ENCODE results near the gene PSD4. TPM values are rescaled to one million over a fixed set of nuclear protein-coding genes. Genes with fewer than 3 reads are reported as not detected.

The PSD4 gene
- total and polyA plus RNA-seq, 2 of the 4 experiments (the other 2 are of a cell fraction), result 0.36 to 0.70 TPM

DNA sequence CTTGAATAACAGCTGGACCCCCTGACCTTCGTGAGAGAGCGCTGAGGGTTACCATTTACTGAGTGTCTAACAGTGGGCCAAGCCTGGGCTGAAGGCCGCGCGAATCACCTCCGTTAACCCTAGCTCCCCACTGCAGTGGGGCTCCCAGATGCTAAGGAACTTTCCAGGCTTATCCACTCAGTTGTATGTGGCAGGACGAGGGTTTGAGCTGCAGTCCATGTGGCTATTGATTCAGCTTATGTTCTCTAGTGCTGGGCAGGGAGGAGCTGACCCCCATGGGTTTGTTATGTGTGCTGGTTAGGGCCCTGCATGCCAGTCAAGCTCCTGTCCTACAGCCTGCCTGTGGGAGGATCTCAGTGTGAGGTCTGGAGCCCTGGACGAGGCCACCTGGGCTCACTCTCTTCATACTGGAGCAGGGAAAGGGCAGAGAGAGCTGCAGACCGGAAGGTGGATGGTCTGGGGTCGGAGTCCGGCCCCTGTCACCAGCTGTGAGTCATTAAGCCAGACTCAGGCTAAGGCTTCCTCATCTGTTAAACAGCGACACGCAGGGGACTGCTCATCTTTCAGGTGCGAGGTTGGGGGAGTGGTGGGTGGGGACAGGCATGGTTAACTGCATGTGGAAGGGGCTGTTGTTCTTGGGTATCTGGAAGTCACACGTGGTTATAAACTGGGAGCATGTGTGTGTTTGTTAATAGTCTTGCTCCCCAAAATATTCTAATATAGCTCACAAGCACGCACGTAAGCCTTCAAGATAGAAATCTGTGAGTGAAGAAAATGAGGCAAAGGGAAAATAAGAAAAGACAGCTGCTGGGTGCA, 6.6 kb downstream of the PSD4 start:
- CTCF ChIA-PET, result interaction anchor here (0.8 kb wide), 1 partner anchor 18 kb away, joined by 3 read pairs; no protein-coding TSS in a partner anchor

More for the DNA sequence above, 6.6 kb downstream of the PSD4 start:
- peaks cover 39% of the 10 kb centered on the region for H3K27me3 ChIP-seq (ENCODE audit: control insufficient read depth, insufficient read depth, low read length)
- H4K8ac ChIP-seq (ENCODE audit: low read depth in 2 of 2, low read length in 2 of 2), result no peak overlapping the region
- H3K14ac ChIP-seq (replicated peaks; ENCODE audit: low read depth, low read length), result no peak overlapping the region
- no peak overlapping the region for H2AFZ ChIP-seq (replicated peaks; ENCODE audit: low read length, poor library complexity)
- no peak overlapping the region for H3K9ac ChIP-seq (ENCODE audit: low read depth, low read length)
- no peaks in the 10 kb centered on the region for H3K79me1 ChIP-seq (ENCODE audit: low read depth in 1 of 2, low read length in 2 of 2)
- H3K27ac ChIP-seq (ENCODE audit: insufficient read depth, low read length), result no peak overlapping the region
- H2BK120ac ChIP-seq (ENCODE audit: low read depth, low read length), result no peak overlapping the region
- no peak overlapping the region for H3K18ac ChIP-seq (ENCODE audit: low read depth, low read length)
- dilution Hi-C loops (cut with HindIII; ENCODE audit: low sequenced_read_pairs, unreplicated experiment) (no loop called here), in situ Hi-C loops (cut with MboI; ENCODE audit: low sequenced_read_pairs) (no loop called here), intact Hi-C loops (cut with micrococcal nuclease) (no loop called here)
- no peak overlapping the region for H2BK15ac ChIP-seq (ENCODE audit: low read depth, low read length)
- H3K36me3 ChIP-seq (ENCODE audit: control insufficient read depth, insufficient read depth, low read length), result no peaks in the 10 kb centered on the region
- POLR2A ChIA-PET (ENCODE audit: unreplicated experiment), result no interaction called here
- no peak overlapping the region for H2AK9ac ChIP-seq (replicated peaks; ENCODE audit: low read depth, low read length, poor library complexity)
- TF ChIP-seq POLR2A (IDR thresholded peaks at IDR 0.05; ENCODE audit: low read depth, low read length) (no peak), FOS (IDR thresholded peaks at IDR 0.05; ENCODE audit: low read depth, low read length) (no peak), SMC3 (IDR thresholded peaks at IDR 0.05; ENCODE audit: low read depth, low read length) (no peak), BHLHE40 (IDR thresholded peaks at IDR 0.05; ENCODE audit: low read depth, low read length) (no peak), NFE2L2 (IDR thresholded peaks at IDR 0.05; ENCODE audit: low read depth, low read length) (no peak), RAD21 (IDR thresholded peaks at IDR 0.05; ENCODE audit: low read length) (no peak), MAFK (IDR thresholded peaks at IDR 0.05; ENCODE audit: low read depth, low read length) (no peak), RFX5 (IDR thresholded peaks at IDR 0.05; ENCODE audit: low read depth, low read length) (no peak), MXI1 (IDR thresholded peaks at IDR 0.05; ENCODE audit: borderline replicate concordance, low read depth, low read length) (no peak)
- TF ChIP-seq, protein P1, sequence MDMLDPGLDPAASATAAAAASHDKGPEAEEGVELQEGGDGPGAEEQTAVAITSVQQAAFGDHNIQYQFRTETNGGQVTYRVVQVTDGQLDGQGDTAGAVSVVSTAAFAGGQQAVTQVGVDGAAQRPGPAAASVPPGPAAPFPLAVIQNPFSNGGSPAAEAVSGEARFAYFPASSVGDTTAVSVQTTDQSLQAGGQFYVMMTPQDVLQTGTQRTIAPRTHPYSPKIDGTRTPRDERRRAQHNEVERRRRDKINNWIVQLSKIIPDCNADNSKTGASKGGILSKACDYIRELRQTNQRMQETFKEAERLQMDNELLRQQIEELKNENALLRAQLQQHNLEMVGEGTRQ (IDR thresholded peaks at IDR 0.05; ENCODE audit: low read depth, low read length), result no peak
- H2AK5ac ChIP-seq (ENCODE audit: low read depth, low read length), result no peak overlapping the region
- H3K9me1 ChIP-seq (ENCODE audit: insufficient read depth, low read length), result peaks cover 3% of the 10 kb centered on the region; the same call in 1 of the 2 replicates
- H3K4me1 ChIP-seq (ENCODE audit: control insufficient read depth, insufficient read depth, low read length), result no peaks in the 10 kb centered on the region
- BruUV-seq (replicated peaks), result no TSS peak
- H3K56ac ChIP-seq (ENCODE audit: extremely low read depth, insufficient read depth, low read length), result no peak overlapping the region
- no peak overlapping the region for H2BK5ac ChIP-seq (ENCODE audit: low read depth, low read length, poor library complexity, severe bottlenecking)
- H2BK20ac ChIP-seq (ENCODE audit: low read depth, low read length), result no peak overlapping the region
- WGBS, 2 experiments (ENCODE audit: extremely low coverage in 2 of 2, insufficient read length in 1 of 2), result 58% methylated on average over 4 of the region's 17 CpGs; no CpG with 5 or more reads in 1 of the 2 experiments
- H3K9me3 ChIP-seq (ENCODE audit: control insufficient read depth, insufficient read depth, low read length), result no peaks in the 10 kb centered on the region
- no peak overlapping the region for H4K5ac ChIP-seq (ENCODE audit: low read depth, low read length)
- no peak overlapping the region for H3K4me3 ChIP-seq (ENCODE audit: insufficient read depth, low read depth, low read length)
- ATAC-seq (ENCODE audit: low read depth), result no peak
- no peak overlapping the region for H3K4me2 ChIP-seq (ENCODE audit: low read depth, low read length)
- no peak for DNase-seq
- no peak overlapping the region for H4K91ac ChIP-seq (ENCODE audit: insufficient read depth, low read depth, low read length)
- no peak overlapping the region for H3K23ac ChIP-seq (ENCODE audit: low read depth, low read length)
- H4K20me1 ChIP-seq (ENCODE audit: insufficient read depth, low read length), result no peaks in the 10 kb centered on the region
- no peak overlapping the region for H3K4ac ChIP-seq (ENCODE audit: low read depth, low read length)
